H1 (cell line): ENCODE measurements around the gene TENT4B. TPM values are rescaled to one million over a fixed set of nuclear protein-coding genes. Genes with fewer than 3 reads are reported as not detected.

Experiments
- BACH1 ChIP-seq: IDR thresholded peaks from 2 replicates; pipeline ENCODE4 v1.6.1; 2012; ENCODE audit warnings: low read length, improper control_type of control experiment
- JUND ChIP-seq: IDR thresholded peaks from 2 replicates; pipeline ENCODE4 v1.6.1; 2011; ENCODE audit warnings: mild to moderate bottlenecking, improper control_type of control experiment, low read length
- POU5F1 ChIP-seq: IDR thresholded peaks from 2 replicates; pipeline ENCODE4 v1.6.1; 2011; ENCODE audit warnings: low read depth, mild to moderate bottlenecking, low read length, moderate library complexity
- TBP ChIP-seq: IDR thresholded peaks from 2 replicates; pipeline ENCODE4 v1.6.1; 2011; ENCODE audit warnings: low read depth, low read length, improper control_type of control experiment
- polyA plus RNA-seq, 7 experiments: library from polyadenylated mRNA; depleted of rRNA in 3 of 7; stranded (reverse) in 5 of 7; unstranded in 2 of 7; fragments of >200 nt in 5 of 7; fragments of 200-250 nt in 2 of 7; gene quantifications; 1 replicate in 5 of 7; 2 replicates in 1 of 7; 4 replicates in 1 of 7; pipeline versions ENCODE4 v1.2.1 to v1.2.3, GENCODE V29; 2011 to 2013; ENCODE audit warnings: missing spikeins in 2 of 7, mixed read lengths in 2 of 7
- total RNA-seq: library from RNA; stranded (reverse); fragmentation: NEBNext Ultra II Directional; extraction: Animal tissue kit (Norgen Biotek cat#: 25700); gene quantifications from 2 replicates; pipeline ENCODE4 v1.2.1, GENCODE V29; 2021
- TF ChIP-seq, protein P1 (sequence below): fragments of 300-600 bp; sonication (generic); IDR thresholded peaks from 2 replicates; pipeline ENCODE4 v1.7.1; 2012; ENCODE audit warnings: low read length, moderate library complexity, mild to moderate bottlenecking, inconsistent platforms; ENCODE audit not compliant: insufficient replicate concordance
- TF ChIP-seq, protein P2 (sequence below), 3 experiments: IDR thresholded peaks; 1 replicate in 2 of 3; 2 replicates in 1 of 3; pipeline versions ENCODE4 v1.5.1 to v1.6.1; 2011; ENCODE audit warnings: low read length in 3 of 3, mild to moderate bottlenecking in 3 of 3, inconsistent platforms in 2 of 3, low read depth in 1 of 3, moderate library complexity in 1 of 3; ENCODE audit not compliant: insufficient read depth in 1 of 3; ENCODE audit errors: control extremely low read depth in 1 of 3

TENT4B gene
- total and polyA plus RNA-seq, 2 of the 8 experiments (the other 6 are each of a cell fraction or from before 2014, with no cell fraction given), result 4.2 to 15.7 TPM

DNA sequence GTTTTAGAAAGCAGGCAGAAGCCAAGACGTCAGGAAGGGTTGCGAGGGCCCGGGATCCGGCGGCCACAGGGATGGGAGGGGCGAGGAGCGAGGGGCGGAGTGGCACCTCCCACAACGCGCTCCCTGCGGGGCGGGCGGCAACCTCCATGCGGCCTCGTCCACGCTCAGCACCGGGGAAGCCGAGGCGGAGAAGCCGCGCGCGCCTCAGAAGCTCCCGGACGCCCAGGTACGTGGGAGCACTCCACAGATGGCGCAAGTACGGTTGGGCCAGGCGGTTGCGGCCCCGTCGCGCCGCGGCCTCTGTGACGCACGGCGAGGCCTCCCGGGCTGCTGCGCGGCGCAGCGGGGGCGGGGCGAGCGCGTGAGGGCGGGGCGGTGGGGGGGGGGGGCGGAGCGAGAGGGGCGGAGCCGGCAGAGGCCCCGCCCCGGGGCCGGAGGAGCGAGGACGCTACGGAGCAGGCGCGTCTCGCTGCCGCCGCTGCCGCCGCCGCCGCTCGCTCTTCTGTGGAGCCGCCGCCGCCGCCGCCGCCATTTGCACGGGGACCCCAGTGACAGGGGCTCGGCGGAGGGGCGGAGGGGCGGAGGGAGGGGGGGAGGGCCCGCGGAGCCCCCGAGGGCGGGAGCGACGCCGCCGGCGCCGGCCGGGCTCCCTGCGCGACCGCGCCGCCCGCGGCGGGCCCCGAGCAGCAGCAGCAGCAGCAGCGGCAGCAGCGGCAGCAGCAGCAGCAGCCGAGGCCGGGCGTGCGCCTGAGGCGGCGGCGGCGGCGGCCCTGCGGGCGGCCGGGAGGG lies at the start of gene TENT4B (continued):
- TF ChIP-seq POU5F1 (no peak), TBP (no peak), JUND (no peak), BACH1 (no peak)
- TF ChIP-seq, protein P1, sequence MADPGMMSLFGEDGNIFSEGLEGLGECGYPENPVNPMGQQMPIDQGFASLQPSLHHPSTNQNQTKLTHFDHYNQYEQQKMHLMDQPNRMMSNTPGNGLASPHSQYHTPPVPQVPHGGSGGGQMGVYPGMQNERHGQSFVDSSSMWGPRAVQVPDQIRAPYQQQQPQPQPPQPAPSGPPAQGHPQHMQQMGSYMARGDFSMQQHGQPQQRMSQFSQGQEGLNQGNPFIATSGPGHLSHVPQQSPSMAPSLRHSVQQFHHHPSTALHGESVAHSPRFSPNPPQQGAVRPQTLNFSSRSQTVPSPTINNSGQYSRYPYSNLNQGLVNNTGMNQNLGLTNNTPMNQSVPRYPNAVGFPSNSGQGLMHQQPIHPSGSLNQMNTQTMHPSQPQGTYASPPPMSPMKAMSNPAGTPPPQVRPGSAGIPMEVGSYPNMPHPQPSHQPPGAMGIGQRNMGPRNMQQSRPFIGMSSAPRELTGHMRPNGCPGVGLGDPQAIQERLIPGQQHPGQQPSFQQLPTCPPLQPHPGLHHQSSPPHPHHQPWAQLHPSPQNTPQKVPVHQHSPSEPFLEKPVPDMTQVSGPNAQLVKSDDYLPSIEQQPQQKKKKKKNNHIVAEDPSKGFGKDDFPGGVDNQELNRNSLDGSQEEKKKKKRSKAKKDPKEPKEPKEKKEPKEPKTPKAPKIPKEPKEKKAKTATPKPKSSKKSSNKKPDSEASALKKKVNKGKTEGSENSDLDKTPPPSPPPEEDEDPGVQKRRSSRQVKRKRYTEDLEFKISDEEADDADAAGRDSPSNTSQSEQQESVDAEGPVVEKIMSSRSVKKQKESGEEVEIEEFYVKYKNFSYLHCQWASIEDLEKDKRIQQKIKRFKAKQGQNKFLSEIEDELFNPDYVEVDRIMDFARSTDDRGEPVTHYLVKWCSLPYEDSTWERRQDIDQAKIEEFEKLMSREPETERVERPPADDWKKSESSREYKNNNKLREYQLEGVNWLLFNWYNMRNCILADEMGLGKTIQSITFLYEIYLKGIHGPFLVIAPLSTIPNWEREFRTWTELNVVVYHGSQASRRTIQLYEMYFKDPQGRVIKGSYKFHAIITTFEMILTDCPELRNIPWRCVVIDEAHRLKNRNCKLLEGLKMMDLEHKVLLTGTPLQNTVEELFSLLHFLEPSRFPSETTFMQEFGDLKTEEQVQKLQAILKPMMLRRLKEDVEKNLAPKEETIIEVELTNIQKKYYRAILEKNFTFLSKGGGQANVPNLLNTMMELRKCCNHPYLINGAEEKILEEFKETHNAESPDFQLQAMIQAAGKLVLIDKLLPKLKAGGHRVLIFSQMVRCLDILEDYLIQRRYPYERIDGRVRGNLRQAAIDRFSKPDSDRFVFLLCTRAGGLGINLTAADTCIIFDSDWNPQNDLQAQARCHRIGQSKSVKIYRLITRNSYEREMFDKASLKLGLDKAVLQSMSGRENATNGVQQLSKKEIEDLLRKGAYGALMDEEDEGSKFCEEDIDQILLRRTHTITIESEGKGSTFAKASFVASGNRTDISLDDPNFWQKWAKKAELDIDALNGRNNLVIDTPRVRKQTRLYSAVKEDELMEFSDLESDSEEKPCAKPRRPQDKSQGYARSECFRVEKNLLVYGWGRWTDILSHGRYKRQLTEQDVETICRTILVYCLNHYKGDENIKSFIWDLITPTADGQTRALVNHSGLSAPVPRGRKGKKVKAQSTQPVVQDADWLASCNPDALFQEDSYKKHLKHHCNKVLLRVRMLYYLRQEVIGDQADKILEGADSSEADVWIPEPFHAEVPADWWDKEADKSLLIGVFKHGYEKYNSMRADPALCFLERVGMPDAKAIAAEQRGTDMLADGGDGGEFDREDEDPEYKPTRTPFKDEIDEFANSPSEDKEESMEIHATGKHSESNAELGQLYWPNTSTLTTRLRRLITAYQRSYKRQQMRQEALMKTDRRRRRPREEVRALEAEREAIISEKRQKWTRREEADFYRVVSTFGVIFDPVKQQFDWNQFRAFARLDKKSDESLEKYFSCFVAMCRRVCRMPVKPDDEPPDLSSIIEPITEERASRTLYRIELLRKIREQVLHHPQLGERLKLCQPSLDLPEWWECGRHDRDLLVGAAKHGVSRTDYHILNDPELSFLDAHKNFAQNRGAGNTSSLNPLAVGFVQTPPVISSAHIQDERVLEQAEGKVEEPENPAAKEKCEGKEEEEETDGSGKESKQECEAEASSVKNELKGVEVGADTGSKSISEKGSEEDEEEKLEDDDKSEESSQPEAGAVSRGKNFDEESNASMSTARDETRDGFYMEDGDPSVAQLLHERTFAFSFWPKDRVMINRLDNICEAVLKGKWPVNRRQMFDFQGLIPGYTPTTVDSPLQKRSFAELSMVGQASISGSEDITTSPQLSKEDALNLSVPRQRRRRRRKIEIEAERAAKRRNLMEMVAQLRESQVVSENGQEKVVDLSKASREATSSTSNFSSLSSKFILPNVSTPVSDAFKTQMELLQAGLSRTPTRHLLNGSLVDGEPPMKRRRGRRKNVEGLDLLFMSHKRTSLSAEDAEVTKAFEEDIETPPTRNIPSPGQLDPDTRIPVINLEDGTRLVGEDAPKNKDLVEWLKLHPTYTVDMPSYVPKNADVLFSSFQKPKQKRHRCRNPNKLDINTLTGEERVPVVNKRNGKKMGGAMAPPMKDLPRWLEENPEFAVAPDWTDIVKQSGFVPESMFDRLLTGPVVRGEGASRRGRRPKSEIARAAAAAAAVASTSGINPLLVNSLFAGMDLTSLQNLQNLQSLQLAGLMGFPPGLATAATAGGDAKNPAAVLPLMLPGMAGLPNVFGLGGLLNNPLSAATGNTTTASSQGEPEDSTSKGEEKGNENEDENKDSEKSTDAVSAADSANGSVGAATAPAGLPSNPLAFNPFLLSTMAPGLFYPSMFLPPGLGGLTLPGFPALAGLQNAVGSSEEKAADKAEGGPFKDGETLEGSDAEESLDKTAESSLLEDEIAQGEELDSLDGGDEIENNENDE, result no peak
- TF ChIP-seq, protein P2, sequence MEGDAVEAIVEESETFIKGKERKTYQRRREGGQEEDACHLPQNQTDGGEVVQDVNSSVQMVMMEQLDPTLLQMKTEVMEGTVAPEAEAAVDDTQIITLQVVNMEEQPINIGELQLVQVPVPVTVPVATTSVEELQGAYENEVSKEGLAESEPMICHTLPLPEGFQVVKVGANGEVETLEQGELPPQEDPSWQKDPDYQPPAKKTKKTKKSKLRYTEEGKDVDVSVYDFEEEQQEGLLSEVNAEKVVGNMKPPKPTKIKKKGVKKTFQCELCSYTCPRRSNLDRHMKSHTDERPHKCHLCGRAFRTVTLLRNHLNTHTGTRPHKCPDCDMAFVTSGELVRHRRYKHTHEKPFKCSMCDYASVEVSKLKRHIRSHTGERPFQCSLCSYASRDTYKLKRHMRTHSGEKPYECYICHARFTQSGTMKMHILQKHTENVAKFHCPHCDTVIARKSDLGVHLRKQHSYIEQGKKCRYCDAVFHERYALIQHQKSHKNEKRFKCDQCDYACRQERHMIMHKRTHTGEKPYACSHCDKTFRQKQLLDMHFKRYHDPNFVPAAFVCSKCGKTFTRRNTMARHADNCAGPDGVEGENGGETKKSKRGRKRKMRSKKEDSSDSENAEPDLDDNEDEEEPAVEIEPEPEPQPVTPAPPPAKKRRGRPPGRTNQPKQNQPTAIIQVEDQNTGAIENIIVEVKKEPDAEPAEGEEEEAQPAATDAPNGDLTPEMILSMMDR (IDR thresholded peaks at IDR 0.05; ENCODE audit: control extremely low read depth in 1 of 3, insufficient read depth in 1 of 3, low read depth in 1 of 3, low read length in 3 of 3), result no peak
